K562 (cell line): ENCODE results near the gene CTSD. TPM values are rescaled to one million over a fixed set of nuclear protein-coding genes. Genes with fewer than 3 reads are reported as not detected.
A peak's percentile ranks its signal among the peaks of the same experiment; 100 is the strongest.

Source experiments
- ATAC-seq: fragments of 200-7000 bp; cut with Tn5 transposase; 3 replicates; pipeline ENCODE4 v1.9.1; 2020; ENCODE audit warnings: moderate library complexity
- BruUV-seq: library from RNA; stranded (reverse); fragments of 400-500 nt; replicated peaks from 2 replicates; lab custom pipeline; 2021; lab: Mats Ljungman, UMichigan
- CTCF ChIA-PET: fragments of 300-600 bp; formaldehyde crosslinking; extraction: SDS; loops from one replicate; lab custom pipeline; 2021; ENCODE audit warnings: low intra/inter-chr PET ratio; lab: Yijun Ruan, JAX
- POLR2A ChIA-PET: fragments of 300-600, 350-650 bp; sonication (Branson Sonifier 250); formaldehyde crosslinking; extraction: SDS; loops from one replicate; lab custom pipeline; 2021; ENCODE audit warnings: antibody characterized with exemption, inconsistent platforms; lab: Yijun Ruan, JAX
- DNase-seq, 4 experiments: peaks; one replicate each; pipeline versions ENCODE4 v3.0.0 to v3.0.0-alpha.2; 2011 to 2018; ENCODE audit warnings: low spot score in 3 of 4, mixed read lengths in 3 of 4; ENCODE audit errors: extremely low read depth in 1 of 4
- FAIRE-seq: peaks from 2 replicates; lab custom pipeline; 2011; peaks lifted over from hg19 to GRCh38; lab: Jason Lieb, UNC
- H2AFZ ChIP-seq: 2 replicates; pipeline ENCODE4 v1.6.0; 2011; ENCODE audit warnings: low read depth, low read length, control low read depth, inconsistent platforms
- H3K27ac ChIP-seq: fragments of 200-600 bp; 3 replicates; pipeline ENCODE4 v1.8.0; 2011; ENCODE audit warnings: low read depth, mild to moderate bottlenecking, control low read depth, inconsistent platforms, low read length, moderate library complexity, mixed read lengths; ENCODE audit errors: extremely low read depth
- H3K27me3 ChIP-seq, 2 experiments: fragments of 300-600 bp in 1 of 2; 2 replicates in 1 of 2; 3 replicates in 1 of 2; pipeline versions ENCODE4 v1.6.0 to v1.8.0; 2011; ENCODE audit warnings: inconsistent platforms in 2 of 2, low read length in 2 of 2, mild to moderate bottlenecking in 1 of 2, mixed read lengths in 1 of 2, moderate library complexity in 1 of 2; ENCODE audit not compliant: control insufficient read depth in 2 of 2, insufficient read depth in 2 of 2
- H3K36me3 ChIP-seq: fragments of 300-600 bp; 3 replicates; pipeline ENCODE4 v1.8.0; 2011; ENCODE audit warnings: mild to moderate bottlenecking, low read length, inconsistent platforms; ENCODE audit not compliant: control insufficient read depth, insufficient read depth
- H3K4me1 ChIP-seq, 2 experiments: fragments of 200-600 bp in 1 of 2; replicated peaks in 1 of 2; 2 replicates in 1 of 2; 3 replicates in 1 of 2; pipeline versions ENCODE4 v1.5.1 to v1.8.0; 2011; ENCODE audit warnings: inconsistent platforms in 2 of 2, low read length in 2 of 2, mild to moderate bottlenecking in 1 of 2, mixed read lengths in 1 of 2, moderate library complexity in 1 of 2; ENCODE audit not compliant: control insufficient read depth in 2 of 2, insufficient read depth in 2 of 2
- H3K4me2 ChIP-seq: 2 replicates; pipeline ENCODE4 v1.6.1; 2011; ENCODE audit warnings: low read length, control low read depth, inconsistent platforms, mixed read lengths; ENCODE audit not compliant: insufficient read depth
- H3K4me3 ChIP-seq: fragments of 200-600 bp; sonication (generic), shearing (Covaris generic); 2 replicates; pipeline ENCODE4 v1.5.1; 2016; ENCODE audit warnings: control low read depth, inconsistent platforms
- H3K79me2 ChIP-seq: fragments of 200-600 bp; 3 replicates; pipeline ENCODE4 v1.8.0; 2011; ENCODE audit warnings: low read length, inconsistent platforms; ENCODE audit not compliant: control insufficient read depth, insufficient read depth
- H3K9ac ChIP-seq, 2 experiments: 2 replicates each; pipeline versions ENCODE4 v1.6.0 to v1.6.1; 2011; ENCODE audit warnings: low read depth in 2 of 2, low read length in 2 of 2, control low read depth in 1 of 2, inconsistent platforms in 1 of 2, mild to moderate bottlenecking in 1 of 2, mixed read lengths in 1 of 2; ENCODE audit not compliant: insufficient read depth in 1 of 2
- H3K9me1 ChIP-seq: one replicate; pipeline ENCODE4 v1.6.0; 2011; ENCODE audit warnings: inconsistent platforms, mild to moderate bottlenecking, low read length, moderate library complexity; ENCODE audit not compliant: control insufficient read depth, insufficient read depth
- H3K9me3 ChIP-seq: replicated peaks from 2 replicates; pipeline ENCODE4 v1.5.1; 2011; ENCODE audit warnings: low read depth, low read length, inconsistent platforms; ENCODE audit not compliant: control insufficient read depth, insufficient read depth
- H4K20me1 ChIP-seq: replicated peaks from 2 replicates; pipeline ENCODE4 v1.6.1; 2011; ENCODE audit warnings: low read length, inconsistent platforms, mixed read lengths; ENCODE audit not compliant: control insufficient read depth, insufficient read depth
- ETS1 ChIP-seq: conservative IDR thresholded peaks from 2 replicates; pipeline ENCODE4 v1.6.1; 2011; ENCODE audit warnings: low read depth, mild to moderate bottlenecking, low read length; ENCODE audit not compliant: control insufficient read depth
- ILF3 ChIP-seq: fragments of 450-650 bp; IDR thresholded peaks from 2 replicates; pipeline ENCODE4 v1.6.1; 2018; ENCODE audit warnings: antibody characterized with exemption, mild to moderate bottlenecking, moderate library complexity, borderline replicate concordance
- WGBS: fragments of 100-300 bp; shearing (Covaris generic); methylation state at CpG from one replicate; pipeline ENCODE4 v1.1.6; 2016; ENCODE audit warnings: low coverage, mixed read lengths; ENCODE audit not compliant: insufficient coverage; ENCODE audit errors: missing lambda C conversion rate; 5-methylcytosine and 5-hydroxymethylcytosine counted together
- in situ Hi-C: fragments of 300-500 bp; cut with MboI; formaldehyde crosslinking; loops from 4 replicates; pipeline ENCODE4 v1.15.0; 2018; ENCODE audit warnings: inconsistent platforms, mixed read lengths
- intact Hi-C: fragments of 100-400 bp; cut with micrococcal nuclease; formaldehyde crosslinking; loops from 2 replicates; pipeline ENCODE4 v1.14.2; 2022
- polyA plus RNA-seq, 8 experiments: library from polyadenylated mRNA; depleted of rRNA in 4 of 8; stranded (reverse) in 5 of 8; unstranded in 3 of 8; fragments of >200 nt; fragmentation: Nextera tagmentation in 2 of 8; fragmentation: Illumina TruSeq in 1 of 8; extraction: Ambion mirVana in 2 of 8; extraction: Trizol in 1 of 8; gene quantifications; 2 replicates each; pipeline versions ENCODE4 v1.2.1 to v1.2.3, GENCODE V29; 2011 to 2014; ENCODE audit warnings: inconsistent platforms in 1 of 8, missing spikeins in 1 of 8
- total RNA-seq, 7 experiments: library from RNA; depleted of rRNA in 6 of 7; stranded (reverse); fragments of >200 nt in 6 of 7; fragmentation: Illumina TruSeq in 2 of 7; extraction: Trizol in 2 of 7; gene quantifications; 2 replicates each; pipeline versions ENCODE4 v1.2.1 to v1.2.3, GENCODE V29; 2011 to 2021; ENCODE audit warnings: low replicate concordance in 1 of 7

The CTSD gene
- total and polyA plus RNA-seq, 9 of the 15 experiments (the other 6 are each of a cell fraction or from before 2014, with no cell fraction given) = 1.0 to 112 (median 40.9) TPM

GRCh38 chr11:1751531-1751921 is 12.2 kb downstream of the CTSD start:
- DNase-seq (no peak), FAIRE-seq (no peak), ATAC-seq (no peak; the same call in 1 of the 3 replicates)
- no TSS peak for BruUV-seq
- no peaks in the 10 kb centered on the region for H3K27me3 ChIP-seq
- no peak overlapping the region for H3K4me2 ChIP-seq
- WGBS = 77% methylated on average over 3 of the region's 5 CpGs
- ChIA-PET CTCF (no interaction called here), POLR2A (interaction anchor here (0.6 kb wide), 1 partner anchor 892 kb away, joined by 3 read pairs; no protein-coding TSS in a partner anchor)
- no peak overlapping the region for H3K4me3 ChIP-seq
- H3K27ac ChIP-seq = no peak overlapping the region
- no peaks in the 10 kb centered on the region for H3K9me3 ChIP-seq
- peaks cover 3% of the 10 kb centered on the region; the same call in 1 of the 3 replicates for H3K36me3 ChIP-seq
- H3K9me1 ChIP-seq = no peaks in the 10 kb centered on the region
- H4K20me1 ChIP-seq = no peaks in the 10 kb centered on the region; the same call in 1 of the 2 replicates
- H3K4me1 ChIP-seq = peaks cover 0 to 32% of the 10 kb centered on the region in 2 experiments; a peak in 2 of 5 replicates
- no peak overlapping the region for H2AFZ ChIP-seq
- TF ChIP-seq ETS1 (no peak), ILF3 (no peak)
- in situ Hi-C loops (no loop called here), intact Hi-C loops (no loop called here)
- no peaks in the 10 kb centered on the region for H3K79me2 ChIP-seq
- peak overlapping the region in 1 of 2 experiments; percentile 29; a peak in 1 of 4 replicates for H3K9ac ChIP-seq
